Astrocyte (in vitro differentiated cells and primary cell): ENCODE data around the gene GPR34. TPM values are rescaled to one million over a fixed set of nuclear protein-coding genes. Genes with fewer than 3 reads are reported as not detected.

Source experiments
- DNase-seq: peaks from one replicate; pipeline ENCODE4 v3.0.0-alpha.2; 2010; ENCODE audit warnings: low read depth
- FAIRE-seq: peaks from 2 replicates; lab custom pipeline; 2011; peaks lifted over from hg19 to GRCh38; lab: Jason Lieb, UNC
- H2AFZ ChIP-seq: 2 replicates; pipeline ENCODE4 v1.6.0; 2012; ENCODE audit warnings: low read depth, low read length, inconsistent platforms
- H3K27ac ChIP-seq: 2 replicates; pipeline ENCODE4 v1.5.1; 2011; ENCODE audit warnings: low read depth, low read length, inconsistent platforms
- H3K27me3 ChIP-seq: 2 replicates; pipeline ENCODE4 v1.6.0; 2011; ENCODE audit warnings: low read length, inconsistent platforms; ENCODE audit not compliant: insufficient read depth
- H3K36me3 ChIP-seq: 2 replicates; pipeline ENCODE4 v1.5.1; 2011; ENCODE audit warnings: low read length, inconsistent platforms; ENCODE audit not compliant: insufficient read depth
- H3K4me1 ChIP-seq: 2 replicates; pipeline ENCODE4 v1.5.1; 2011; ENCODE audit warnings: low read length, inconsistent platforms; ENCODE audit not compliant: insufficient read depth
- H3K4me2 ChIP-seq: 2 replicates; pipeline ENCODE4 v1.6.0; 2012; ENCODE audit warnings: low read length, inconsistent platforms
- H3K4me3 ChIP-seq: 2 replicates; pipeline ENCODE4 v1.5.1; 2011; ENCODE audit warnings: low read depth, mild to moderate bottlenecking, low read length, inconsistent platforms; ENCODE audit not compliant: insufficient read depth
- H3K79me2 ChIP-seq: 2 replicates; pipeline ENCODE4 v1.6.0; 2012; ENCODE audit warnings: mild to moderate bottlenecking, low read length, inconsistent platforms; ENCODE audit not compliant: insufficient read depth
- H3K9ac ChIP-seq: 2 replicates; pipeline ENCODE4 v1.6.0; 2012; ENCODE audit warnings: mild to moderate bottlenecking, low read length, inconsistent platforms
- H3K9me3 ChIP-seq: 2 replicates; pipeline ENCODE4 v1.5.1; 2012; ENCODE audit warnings: low read depth, mild to moderate bottlenecking, low read length, inconsistent platforms; ENCODE audit not compliant: insufficient read depth
- H4K20me1 ChIP-seq: 2 replicates; pipeline ENCODE4 v1.6.0; 2012; ENCODE audit warnings: low read length, inconsistent platforms; ENCODE audit not compliant: insufficient read depth
- H3K27ac Mint-ChIP-seq: one replicate; pipeline ENCODE4 v1.8.0; 2021; ENCODE audit warnings: mild to moderate bottlenecking, mixed read lengths; ENCODE audit not compliant: unreplicated experiment
- H3K27me3 Mint-ChIP-seq: one replicate; pipeline ENCODE4 v1.8.0; 2021; ENCODE audit warnings: low read depth, mixed read lengths; ENCODE audit not compliant: unreplicated experiment
- H3K36me3 Mint-ChIP-seq: one replicate; pipeline ENCODE4 v1.8.0; 2021; ENCODE audit warnings: low read depth, mixed read lengths; ENCODE audit not compliant: unreplicated experiment
- H3K4me1 Mint-ChIP-seq: one replicate; pipeline ENCODE4 v1.8.0; 2021; ENCODE audit warnings: low read depth, mixed read lengths; ENCODE audit not compliant: unreplicated experiment
- H3K4me3 Mint-ChIP-seq: one replicate; pipeline ENCODE4 v1.8.0; 2021; ENCODE audit warnings: mild to moderate bottlenecking, moderate library complexity, mixed read lengths; ENCODE audit not compliant: unreplicated experiment
- H3K9me3 Mint-ChIP-seq: one replicate; pipeline ENCODE4 v1.8.0; 2021; ENCODE audit warnings: mild to moderate bottlenecking, mixed read lengths; ENCODE audit not compliant: unreplicated experiment
- CTCF ChIP-seq: IDR thresholded peaks from 2 replicates; pipeline ENCODE4 v1.5.1; 2011; ENCODE audit warnings: low read depth, mild to moderate bottlenecking, inconsistent platforms, low read length, moderate library complexity; ENCODE audit not compliant: insufficient read depth
- EZH2 ChIP-seq: IDR thresholded peaks from 2 replicates; pipeline ENCODE4 v1.6.1; 2012; ENCODE audit warnings: mild to moderate bottlenecking, low read length, inconsistent platforms; ENCODE audit not compliant: insufficient read depth
- total RNA-seq: library from RNA; stranded (reverse); gene quantifications from 2 replicates; pipeline ENCODE4 v1.2.1, GENCODE V29; 2021

Gene GPR34
- total RNA-seq, 1 donor from 2014 or later: not detected

GRCh38 chrX:41705680-41706374, 17.1 kb downstream of the GPR34 start:
- Mint-ChIP-seq H3K36me3 (peaks cover 7% of the 10 kb centered on the region), H3K4me1 (no peaks in the 10 kb centered on the region), H3K9me3 (no peaks in the 10 kb centered on the region), H3K27me3 (no peaks in the 10 kb centered on the region), H3K27ac (no peak overlapping the region), H3K4me3 (no peak overlapping the region)
- Histone ChIP-seq H3K9me3 (no peaks in the 10 kb centered on the region), H3K9ac (no peak overlapping the region), H3K36me3 (no peaks in the 10 kb centered on the region), H3K4me2 (no peak overlapping the region), H2AFZ (no peak overlapping the region), H4K20me1 (no peaks in the 10 kb centered on the region), H3K27ac (no peak overlapping the region), H3K79me2 (no peaks in the 10 kb centered on the region), H3K27me3 (no peaks in the 10 kb centered on the region), H3K4me3 (no peak overlapping the region), H3K4me1 (no peaks in the 10 kb centered on the region)
- DNase-seq (no peak), FAIRE-seq (no peak)
- TF ChIP-seq EZH2 (no peak), CTCF (no peak)

- H3K27ac Mint-ChIP-seq: no peak overlapping the region
- H3K4me2 ChIP-seq: no peak overlapping the region
- FAIRE-seq: no peak
Measured at GRCh38 chrX:41707218-41707617, 18.4 kb downstream of the GPR34 start.

More at GRCh38 chrX:41707218-41707617, 18.4 kb downstream of the GPR34 start:
- TF ChIP-seq CTCF (no peak), EZH2 (no peak)
- no peak overlapping the region for H2AFZ ChIP-seq
- no peak overlapping the region for H3K4me3 Mint-ChIP-seq
- no peak overlapping the region for H3K27ac ChIP-seq
- H3K4me3 ChIP-seq: no peak overlapping the region
- no peak for DNase-seq
- peaks cover 7% of the 10 kb centered on the region for H3K36me3 Mint-ChIP-seq
- H3K9me3 ChIP-seq: no peaks in the 10 kb centered on the region
- no peaks in the 10 kb centered on the region for H3K4me1 ChIP-seq
- H3K27me3 Mint-ChIP-seq: no peaks in the 10 kb centered on the region
- no peak overlapping the region for H3K9ac ChIP-seq
- no peaks in the 10 kb centered on the region for H3K79me2 ChIP-seq
- no peaks in the 10 kb centered on the region for H3K27me3 ChIP-seq
- no peaks in the 10 kb centered on the region for H4K20me1 ChIP-seq
- no peaks in the 10 kb centered on the region for H3K36me3 ChIP-seq
- H3K9me3 Mint-ChIP-seq: no peaks in the 10 kb centered on the region
- H3K4me1 Mint-ChIP-seq: no peaks in the 10 kb centered on the region
